ENCODE measurements around the gene MPRIP. TPM values are rescaled to one million over a fixed set of nuclear protein-coding genes. Genes with fewer than 3 reads are reported as not detected.
A peak's percentile ranks its signal among the peaks of the same experiment; 100 is the strongest.

The MPRIP gene
- total RNA-seq, 4 donors from 2014 or later, result 130 to 244 (median 155) TPM

DNA sequence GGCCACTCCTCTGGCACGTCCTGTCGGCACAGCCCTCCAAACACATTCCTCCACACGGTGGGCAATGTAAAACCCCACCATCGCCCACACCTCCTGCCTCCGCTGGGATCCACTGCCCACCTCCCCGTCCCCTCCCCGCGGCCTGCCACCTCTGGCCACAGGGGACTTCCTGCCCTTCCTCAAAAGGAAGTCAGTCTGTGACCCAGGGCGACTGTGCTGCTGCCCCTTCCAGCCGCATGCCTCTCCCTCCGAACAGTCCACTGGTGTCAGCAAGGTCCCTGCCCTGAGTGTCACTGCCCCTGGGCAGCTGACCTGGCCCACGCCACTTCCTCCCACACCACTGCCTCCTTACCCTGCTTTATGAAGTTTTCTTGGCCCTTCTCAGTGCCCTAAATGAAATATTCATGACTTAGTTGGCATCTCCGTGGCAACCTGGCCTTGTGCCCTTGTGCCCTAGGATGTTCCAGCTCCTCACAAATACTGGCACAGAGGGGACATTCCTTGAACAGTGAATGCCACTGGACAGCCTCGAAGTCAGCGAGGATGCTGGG lies 161.9 kb downstream of the MPRIP start:
- TF ChIP-seq CTCF (IDR thresholded peaks at IDR 0.05) (no peak), POLR2A (IDR thresholded peaks at IDR 0.05) (no peak)
- WGBS, 2 donors, result 81 to 83% methylated on average over 13 to 15 of the region's 15 CpGs
- H3K27me3 ChIP-seq, result no peaks in the 10 kb centered on the region
- H3K27ac ChIP-seq, result no peak overlapping the region
- intact Hi-C loops (cut with DNase I), result no loop called here
- no peaks in the 10 kb centered on the region for H3K36me3 ChIP-seq
- peaks cover 11 to 26% of the 10 kb centered on the region in 2 donors for H3K4me1 ChIP-seq
- no peak overlapping the region for H3K4me3 ChIP-seq (replicated peaks in 1 of 3)
- H3K9me3 ChIP-seq, result no peaks in the 10 kb centered on the region
- DNase-seq, result peak in 1 of 2 donors; percentile 58

DNA sequence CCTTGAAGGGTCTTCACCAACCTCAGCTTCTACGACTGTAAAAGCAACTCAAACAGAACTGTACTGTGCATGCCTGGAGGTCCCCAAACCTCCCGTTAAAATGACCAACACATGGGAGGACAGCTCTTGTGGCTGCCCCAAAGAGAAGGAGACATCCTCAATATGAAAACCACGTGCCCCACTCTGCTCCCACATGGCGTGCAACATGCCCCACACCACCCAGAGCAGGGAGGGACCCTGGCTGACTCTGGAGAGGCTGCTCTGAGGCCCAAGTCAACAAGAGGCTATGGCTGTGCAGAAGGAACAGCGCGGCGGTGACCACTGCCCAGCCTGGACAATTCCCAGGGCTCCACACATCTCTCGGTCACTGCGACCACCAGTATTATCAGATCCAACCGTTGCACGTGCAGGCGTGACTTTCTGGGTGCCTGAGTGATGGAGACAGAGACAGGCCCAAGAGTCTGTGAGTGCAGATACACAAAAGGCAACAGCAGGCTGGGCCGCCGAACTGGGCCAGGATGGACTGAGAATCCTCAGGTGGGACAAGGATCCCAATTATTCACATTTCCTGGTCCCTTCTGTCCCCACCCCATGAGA lies 162.5 kb downstream of the MPRIP start:
- TF ChIP-seq CTCF (IDR thresholded peaks at IDR 0.05) (no peak), POLR2A (IDR thresholded peaks at IDR 0.05) (no peak)
- Histone ChIP-seq H3K9me3 (no peaks in the 10 kb centered on the region), H3K36me3 (no peaks in the 10 kb centered on the region), H3K27ac (no peak overlapping the region), H3K27me3 (no peaks in the 10 kb centered on the region), H3K4me1 (peaks cover 11 to 26% of the 10 kb centered on the region in 2 donors), H3K4me3 (replicated peaks in 1 of 3) (peak overlapping the region in 1 of 3 donors; percentile 50)
- intact Hi-C loops (cut with DNase I), result no loop called here
- 78 to 79% methylated on average over 7 to 8 of the region's 14 CpGs for WGBS, 2 donors
- no peak for DNase-seq

DNA sequence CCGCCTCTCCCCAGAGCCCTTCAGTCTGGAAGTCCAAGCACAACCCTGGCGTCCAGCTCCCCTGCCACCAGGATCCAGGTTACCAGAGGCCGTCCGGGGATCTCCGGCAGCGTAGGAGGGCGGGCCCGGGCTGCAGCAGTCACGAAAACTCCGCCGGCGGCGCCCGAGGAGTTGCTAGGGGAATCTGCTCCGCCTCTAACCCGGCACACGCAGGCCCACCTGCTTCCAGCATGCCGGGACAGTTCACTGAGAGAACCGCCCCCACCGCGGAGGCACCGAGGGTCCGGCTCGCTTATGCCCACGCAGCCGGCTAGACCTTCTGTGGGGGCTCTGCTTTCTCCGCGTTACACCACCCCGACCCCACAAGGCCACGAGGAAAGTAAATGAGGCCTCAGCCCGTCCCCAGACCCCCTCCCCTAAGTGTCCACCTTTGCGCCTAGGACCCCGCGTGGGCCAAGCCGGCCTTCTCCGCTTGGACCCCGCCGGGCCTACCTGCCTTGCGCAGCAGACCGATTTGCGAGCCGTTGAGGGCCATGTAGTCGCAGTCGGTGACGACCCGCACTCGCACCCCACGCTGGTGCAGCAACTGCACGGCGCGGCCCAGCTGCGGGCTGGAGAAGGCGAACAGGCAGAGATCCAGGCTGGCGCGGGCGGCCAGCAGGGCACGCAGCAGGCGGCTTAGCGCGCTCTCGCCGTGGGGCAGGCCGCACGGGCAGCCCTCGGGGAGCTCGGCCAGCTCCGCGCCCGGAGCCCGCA lies 163.3 kb downstream of the MPRIP start:
- H3K27me3 ChIP-seq, result no peaks in the 10 kb centered on the region
- peak; percentile 76 to 80 for DNase-seq
- no peaks in the 10 kb centered on the region for H3K36me3 ChIP-seq
- WGBS, 2 donors, result 11% methylated on average over 16 to 21 of the region's 70 CpGs
- peaks cover 11 to 26% of the 10 kb centered on the region in 2 donors for H3K4me1 ChIP-seq
- peak overlapping the region in 2 of 3 donors; percentile 2 to 50 for H3K4me3 ChIP-seq (replicated peaks in 1 of 3)
- TF ChIP-seq POLR2A (IDR thresholded peaks at IDR 0.05), result peak in 1 of 2 donors; percentile 12
- TF ChIP-seq CTCF (IDR thresholded peaks at IDR 0.05), result no peak
- intact Hi-C loops (cut with DNase I), result no loop called here
- H3K27ac ChIP-seq, result peak overlapping the region; percentile 58 to 84 (median 59)
- no peaks in the 10 kb centered on the region for H3K9me3 ChIP-seq

- Histone ChIP-seq H3K4me3 (replicated peaks in 1 of 3) (peak within 1 kb of the TSS in 2 of 3 donors; percentile 2 to 50), H3K9me3 (no peaks in the 10 kb centered on the region), H3K27me3 (no peaks in the 10 kb centered on the region), H3K36me3 (no peaks in the 10 kb centered on the region), H3K27ac (peak within 1 kb of the TSS; percentile 58 to 84 (median 59)), H3K4me1 (peaks cover 11 to 26% of the 10 kb centered on the region in 2 donors)
- TF ChIP-seq POLR2A (IDR thresholded peaks at IDR 0.05), result peak in 1 of 2 donors; percentile 44
- peak in 1 of 6 experiments; percentile 2 for TF ChIP-seq CTCF (IDR thresholded peaks at IDR 0.05)
- DNase-seq, result peak; percentile 89 to 91
- 43 to 73% methylated on average over 21 to 35 of the region's 78 CpGs for WGBS, 2 donors
- intact Hi-C loops (cut with DNase I), result no loop called here
These were observed 164.1 kb downstream of the MPRIP start, which contains the start of gene PLD6 for GRCh38 chr17:17206124-17206912. Gene PLD6, minus strand, starts transcription at chr17:17206333. Its CDS starts 47 bp downstream, at chr17:17206286.
